Epithelial cell of proximal tubule (primary cell): ENCODE results near the gene HMGB3. TPM values are rescaled to one million over a fixed set of nuclear protein-coding genes. Genes with fewer than 3 reads are reported as not detected.
"Not testable (repeated sequence)": the region's sequence is repeated elsewhere in the genome, so short reads cannot be mapped to it uniquely, and the experiment has no call there.

ENCODE experiments used
- DNase-seq: peaks from one replicate; pipeline ENCODE4 v3.0.0-alpha.2; 2011; ENCODE audit warnings: low read depth
- H3K4me3 ChIP-seq: 2 replicates; pipeline ENCODE4 v1.5.1; 2011; ENCODE audit warnings: low read depth, mild to moderate bottlenecking, low read length
- total RNA-seq: library from RNA; depleted of rRNA; stranded (reverse); fragments of >200 nt; gene quantifications from 2 replicates; pipeline ENCODE4 v1.2.3, GENCODE V29; 2015
- TF ChIP-seq, protein P1 (sequence below): conservative IDR thresholded peaks from 2 replicates; pipeline ENCODE4 v1.5.1; 2012; ENCODE audit warnings: low read depth, mild to moderate bottlenecking, low read length

Gene HMGB3
- total RNA-seq, 1 donor from 2014 or later = 42.3 TPM

GRCh38 chrX:150942942-150943594, 40.1 kb upstream of the HMGB3 start:
- DNase-seq = no peak
- H3K4me3 ChIP-seq = no peak overlapping the region
- TF ChIP-seq, protein P1, sequence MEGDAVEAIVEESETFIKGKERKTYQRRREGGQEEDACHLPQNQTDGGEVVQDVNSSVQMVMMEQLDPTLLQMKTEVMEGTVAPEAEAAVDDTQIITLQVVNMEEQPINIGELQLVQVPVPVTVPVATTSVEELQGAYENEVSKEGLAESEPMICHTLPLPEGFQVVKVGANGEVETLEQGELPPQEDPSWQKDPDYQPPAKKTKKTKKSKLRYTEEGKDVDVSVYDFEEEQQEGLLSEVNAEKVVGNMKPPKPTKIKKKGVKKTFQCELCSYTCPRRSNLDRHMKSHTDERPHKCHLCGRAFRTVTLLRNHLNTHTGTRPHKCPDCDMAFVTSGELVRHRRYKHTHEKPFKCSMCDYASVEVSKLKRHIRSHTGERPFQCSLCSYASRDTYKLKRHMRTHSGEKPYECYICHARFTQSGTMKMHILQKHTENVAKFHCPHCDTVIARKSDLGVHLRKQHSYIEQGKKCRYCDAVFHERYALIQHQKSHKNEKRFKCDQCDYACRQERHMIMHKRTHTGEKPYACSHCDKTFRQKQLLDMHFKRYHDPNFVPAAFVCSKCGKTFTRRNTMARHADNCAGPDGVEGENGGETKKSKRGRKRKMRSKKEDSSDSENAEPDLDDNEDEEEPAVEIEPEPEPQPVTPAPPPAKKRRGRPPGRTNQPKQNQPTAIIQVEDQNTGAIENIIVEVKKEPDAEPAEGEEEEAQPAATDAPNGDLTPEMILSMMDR = no peak

DNA sequence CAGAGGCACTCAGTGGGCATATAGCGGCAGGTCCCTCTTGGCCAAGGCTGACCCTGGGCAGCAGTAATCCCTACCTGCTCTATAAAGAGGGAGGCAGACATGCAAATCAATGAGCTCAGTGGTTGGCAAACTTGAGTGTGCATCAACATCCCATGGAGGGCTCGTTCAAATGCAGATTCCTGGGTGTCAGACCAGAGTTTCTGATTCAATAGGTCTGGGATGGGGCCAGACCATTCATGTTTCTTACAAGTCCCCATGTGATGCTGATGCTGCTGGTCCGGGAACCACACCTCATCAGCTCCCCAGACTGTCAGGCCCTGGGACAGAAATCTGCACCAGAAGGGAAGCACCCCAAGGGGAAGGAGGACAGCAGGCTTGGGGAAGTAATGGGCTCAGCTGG, 38.9 kb upstream of the HMGB3 start:
- no peak overlapping the region for H3K4me3 ChIP-seq
- no peak for DNase-seq
- TF ChIP-seq, protein P1 = no peak

DNA sequence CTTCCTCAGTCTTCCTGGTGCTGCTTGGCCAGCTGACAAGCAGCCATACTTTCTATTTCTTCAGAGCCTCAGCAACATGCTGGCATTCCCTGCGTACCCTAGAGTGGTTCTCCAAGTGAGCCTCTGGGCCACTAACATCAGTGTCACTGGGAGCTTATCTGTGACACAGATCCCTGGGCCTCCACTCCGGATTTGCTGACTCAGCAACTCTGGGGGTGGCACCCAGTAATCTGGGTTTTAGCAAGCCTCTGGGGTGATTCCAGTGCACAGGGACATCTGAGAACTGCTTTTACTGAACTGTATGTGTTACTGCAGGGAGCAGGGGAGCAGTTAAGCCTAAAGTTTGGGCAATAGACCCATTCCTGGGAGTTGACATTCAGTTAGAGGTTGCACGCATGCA, 28.2 kb upstream of the HMGB3 start:
- DNase-seq = no peak
- no peak overlapping the region for H3K4me3 ChIP-seq
- TF ChIP-seq, protein P1 = no peak

DNA sequence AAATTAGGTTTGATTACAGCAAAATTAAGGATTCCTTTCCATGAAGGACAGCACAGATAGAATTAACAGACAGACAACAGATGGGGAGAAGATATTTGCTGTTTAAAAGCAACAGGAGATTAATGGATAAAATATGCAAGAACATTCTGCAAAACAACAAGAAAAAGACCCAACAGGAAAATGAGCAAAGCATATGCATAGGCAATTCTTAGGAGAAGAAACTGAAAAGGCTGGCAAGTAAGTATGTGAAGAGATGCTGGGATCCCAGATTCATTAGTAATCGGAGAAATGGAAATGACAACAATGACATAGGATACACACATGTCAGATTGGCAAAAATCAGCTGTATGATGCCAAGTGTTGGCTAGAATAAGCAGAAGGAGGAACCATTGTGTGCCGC, 27.5 kb upstream of the HMGB3 start:
- DNase-seq = no peak
- TF ChIP-seq, protein P1 = no peak
- no peak overlapping the region for H3K4me3 ChIP-seq

- no peak overlapping the region for H3K4me3 ChIP-seq
- TF ChIP-seq, protein P1 = no peak
- no peak for DNase-seq
These were observed 25.0 kb upstream of the HMGB3 start for GRCh38 chrX:150958177-150958576.

- DNase-seq = no peak
- TF ChIP-seq, protein P1 = no peak
- H3K4me3 ChIP-seq = no peak overlapping the region
These were observed 23.6 kb upstream of the HMGB3 start for GRCh38 chrX:150959557-150959956.

DNA sequence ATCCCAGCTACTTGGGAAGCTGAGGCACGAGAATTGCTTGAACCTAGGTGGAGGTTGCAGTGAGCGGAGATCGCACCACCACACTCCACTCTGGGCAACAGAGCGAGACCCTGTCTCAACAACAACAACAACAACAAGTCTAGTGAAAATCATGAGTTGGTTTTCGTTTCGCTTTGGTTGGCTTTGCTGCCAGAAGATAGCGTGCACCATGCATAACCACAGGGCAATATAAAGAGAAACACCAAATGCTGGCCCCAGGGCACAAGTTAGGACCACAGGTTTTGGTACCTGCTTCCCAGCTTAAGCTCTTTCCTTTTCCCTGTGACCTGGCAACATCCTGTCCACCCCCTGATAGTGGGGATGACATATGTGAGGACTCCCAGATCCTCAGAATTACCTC, 21.5 kb upstream of the HMGB3 start:
- DNase-seq = no peak
- TF ChIP-seq, protein P1 = no peak
- H3K4me3 ChIP-seq = no peak overlapping the region

DNA sequence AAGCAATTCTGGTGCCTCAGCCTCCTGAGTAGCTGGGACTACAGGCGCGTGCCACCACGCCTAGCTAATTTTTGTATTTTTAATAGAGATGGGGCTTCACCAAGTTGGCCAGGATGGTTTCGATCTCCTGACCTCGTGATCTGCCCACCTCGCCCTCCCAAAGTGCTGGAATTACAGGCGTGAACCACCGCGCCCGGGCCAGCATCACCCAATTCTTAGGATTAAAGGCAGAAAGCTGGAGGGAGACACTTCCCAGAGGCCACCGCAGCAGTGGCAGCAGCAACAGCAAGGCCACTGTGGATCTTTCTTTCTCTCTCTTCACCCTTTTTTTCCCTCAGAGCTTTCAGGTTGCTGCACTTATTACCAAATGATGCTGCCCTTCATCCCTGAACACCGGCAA, 18.7 kb upstream of the HMGB3 start:
- H3K4me3 ChIP-seq, DNase-seq: not testable (repeated sequence)
